RWPE1 (cell line): ENCODE data around the gene WDR4.
A peak's percentile ranks its signal among the peaks of the same experiment; 100 is the strongest.

Experiments
- CTCF ChIA-PET: fragments of 350-600 bp; sonication (Branson Sonifier 250); formaldehyde crosslinking; extraction: SDS; loops from one replicate; lab custom pipeline; 2021; lab: Yijun Ruan, JAX
- POLR2A ChIA-PET: fragments of 400-600 bp; formaldehyde crosslinking; extraction: SDS; loops from one replicate; lab custom pipeline; 2020; ENCODE audit warnings: antibody characterized with exemption; ENCODE audit not compliant: low non-redundant PET; lab: Yijun Ruan, JAX
- DNase-seq: peaks from one replicate; pipeline ENCODE4 v3.0.0; 2012; ENCODE audit warnings: low spot score
- H3K27ac ChIP-seq: fragments of 450-650 bp; 2 replicates; pipeline ENCODE4 v1.5.1; 2017
- TF ChIP-seq, protein P1 (sequence below): fragments of 450-650 bp; conservative IDR thresholded peaks from 2 replicates; pipeline ENCODE4 v1.5.1; 2017; ENCODE audit warnings: low read depth, mild to moderate bottlenecking

Gene WDR4

DNA sequence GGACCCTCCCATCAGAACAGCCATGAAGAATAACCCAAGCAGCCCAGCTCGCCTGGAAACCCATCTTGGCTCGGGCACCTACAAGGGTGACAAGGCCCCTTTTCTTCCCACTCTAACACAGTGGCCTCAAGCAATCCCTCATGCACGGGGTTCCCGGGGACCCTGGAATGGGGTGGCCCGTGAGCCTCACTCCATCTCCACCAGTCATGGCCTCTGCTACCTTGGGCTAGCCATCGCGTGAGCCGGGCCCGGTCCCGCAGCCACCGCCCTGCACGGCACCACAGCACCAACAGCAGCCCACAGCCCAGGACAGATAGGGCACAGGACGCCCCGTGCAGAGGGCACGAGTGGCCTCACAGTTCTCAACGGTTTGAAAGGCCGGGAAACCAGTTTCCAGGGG is 19.0 kb downstream of the WDR4 start:
- TF ChIP-seq, protein P1, sequence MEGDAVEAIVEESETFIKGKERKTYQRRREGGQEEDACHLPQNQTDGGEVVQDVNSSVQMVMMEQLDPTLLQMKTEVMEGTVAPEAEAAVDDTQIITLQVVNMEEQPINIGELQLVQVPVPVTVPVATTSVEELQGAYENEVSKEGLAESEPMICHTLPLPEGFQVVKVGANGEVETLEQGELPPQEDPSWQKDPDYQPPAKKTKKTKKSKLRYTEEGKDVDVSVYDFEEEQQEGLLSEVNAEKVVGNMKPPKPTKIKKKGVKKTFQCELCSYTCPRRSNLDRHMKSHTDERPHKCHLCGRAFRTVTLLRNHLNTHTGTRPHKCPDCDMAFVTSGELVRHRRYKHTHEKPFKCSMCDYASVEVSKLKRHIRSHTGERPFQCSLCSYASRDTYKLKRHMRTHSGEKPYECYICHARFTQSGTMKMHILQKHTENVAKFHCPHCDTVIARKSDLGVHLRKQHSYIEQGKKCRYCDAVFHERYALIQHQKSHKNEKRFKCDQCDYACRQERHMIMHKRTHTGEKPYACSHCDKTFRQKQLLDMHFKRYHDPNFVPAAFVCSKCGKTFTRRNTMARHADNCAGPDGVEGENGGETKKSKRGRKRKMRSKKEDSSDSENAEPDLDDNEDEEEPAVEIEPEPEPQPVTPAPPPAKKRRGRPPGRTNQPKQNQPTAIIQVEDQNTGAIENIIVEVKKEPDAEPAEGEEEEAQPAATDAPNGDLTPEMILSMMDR: no peak
- DNase-seq: no peak
- 0 out of 2 replicates have a peak overlapping the region, but pooled peaks have one; percentile 12 for H3K27ac ChIP-seq
- CTCF ChIA-PET: interaction anchor here (0.6 kb wide), 1 partner anchor 28 kb away, joined by 5 read pairs; no protein-coding TSS in a partner anchor
- POLR2A ChIA-PET: no interaction called here

DNA sequence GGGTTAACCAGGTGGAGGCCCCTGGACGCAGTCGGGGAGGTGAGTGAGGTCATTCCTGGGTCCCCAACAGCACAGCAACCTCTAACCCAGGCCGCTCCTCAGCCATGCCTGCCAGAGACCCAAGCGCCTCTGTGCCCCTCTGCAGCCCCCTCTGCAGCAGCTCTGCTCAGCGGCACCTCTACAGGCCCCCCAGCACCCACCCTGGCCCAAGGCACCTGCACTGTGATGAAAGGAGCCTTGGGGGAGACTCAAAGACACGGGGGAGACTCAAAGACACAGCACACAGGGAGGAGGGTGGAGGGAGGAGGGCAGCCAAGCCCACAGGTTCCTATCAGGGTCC is 19.5 kb downstream of the WDR4 start:
- 0 out of 2 replicates have a peak overlapping the region, but pooled peaks have one; percentile 12 for H3K27ac ChIP-seq
- TF ChIP-seq, protein P1: no peak
- ChIA-PET POLR2A (no interaction called here), CTCF (interaction anchor here (0.6 kb wide), 1 partner anchor 29 kb away, joined by 5 read pairs; no protein-coding TSS in a partner anchor)
- DNase-seq: no peak

GRCh38 chr21:42858957-42859890 is 20.1 kb downstream of the WDR4 start:
- CTCF ChIA-PET: interaction anchor here (0.6 kb wide), 1 partner anchor 29 kb away, joined by 5 read pairs; no protein-coding TSS in a partner anchor
- TF ChIP-seq, protein P1: no peak
- POLR2A ChIA-PET: no interaction called here
- H3K27ac ChIP-seq: no peak overlapping the region
- DNase-seq: no peak

DNA sequence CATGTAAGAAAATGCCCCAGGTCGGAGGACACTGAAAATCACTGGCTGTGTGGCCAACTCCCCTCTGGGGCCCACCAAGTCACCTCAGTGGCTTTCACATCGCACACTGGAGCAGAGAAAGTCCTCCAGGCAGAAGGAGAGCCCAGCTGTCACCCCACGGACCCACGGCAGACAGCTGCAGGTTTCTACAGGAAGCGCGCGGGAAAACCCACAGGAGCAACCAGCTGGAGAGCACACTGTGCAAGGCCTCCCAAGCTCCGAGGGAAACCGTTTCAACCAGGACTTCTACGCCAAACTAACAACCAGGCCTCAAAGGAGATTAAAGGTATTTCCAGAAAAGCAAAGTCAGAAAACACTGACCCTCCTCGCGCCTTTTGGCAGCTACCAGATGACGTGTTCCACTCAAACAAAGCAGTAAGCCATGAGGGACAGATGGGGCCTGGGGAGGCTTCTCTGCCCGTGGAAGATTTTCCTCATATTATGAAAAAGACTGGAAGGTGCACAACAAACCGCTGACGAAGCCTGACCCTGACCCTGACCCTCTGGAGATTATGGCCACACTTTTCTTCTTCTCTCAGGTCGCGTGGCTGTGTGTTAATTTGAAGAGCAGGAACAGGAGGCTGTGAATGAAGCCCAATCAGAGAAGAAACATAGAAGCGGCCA is 21.0 kb downstream of the WDR4 start:
- H3K27ac ChIP-seq: 0 out of 2 replicates have a peak overlapping the region, but pooled peaks have one; percentile 5
- TF ChIP-seq, protein P1: no peak
- POLR2A ChIA-PET: no interaction called here
- CTCF ChIA-PET: interaction anchor here (0.5 kb wide), 1 partner anchor 20 kb away, joined by 3 read pairs; no protein-coding TSS in a partner anchor
- DNase-seq: no peak

DNA sequence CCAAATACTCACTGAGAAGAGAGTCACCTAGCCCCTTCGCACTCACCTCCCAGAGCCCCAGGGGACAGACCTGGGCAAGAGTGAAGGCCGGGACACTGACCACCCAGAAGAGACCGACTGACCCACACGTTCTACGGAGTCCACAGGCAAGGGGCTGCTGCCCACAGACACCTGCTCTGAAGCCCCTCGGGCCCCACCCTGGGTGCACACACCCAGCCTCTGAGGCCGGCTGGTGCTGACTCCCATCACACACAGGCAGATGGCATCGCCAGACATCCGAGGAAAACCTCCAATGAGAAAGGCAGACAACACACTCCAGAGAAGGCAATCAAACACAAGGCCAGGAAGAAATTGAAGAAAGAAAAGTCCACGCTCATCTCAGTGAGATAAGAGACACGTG is 22.1 kb downstream of the WDR4 start:
- ChIA-PET POLR2A (no interaction called here), CTCF (no interaction called here)
- TF ChIP-seq, protein P1: no peak
- no peak overlapping the region for H3K27ac ChIP-seq
- DNase-seq: no peak

DNA sequence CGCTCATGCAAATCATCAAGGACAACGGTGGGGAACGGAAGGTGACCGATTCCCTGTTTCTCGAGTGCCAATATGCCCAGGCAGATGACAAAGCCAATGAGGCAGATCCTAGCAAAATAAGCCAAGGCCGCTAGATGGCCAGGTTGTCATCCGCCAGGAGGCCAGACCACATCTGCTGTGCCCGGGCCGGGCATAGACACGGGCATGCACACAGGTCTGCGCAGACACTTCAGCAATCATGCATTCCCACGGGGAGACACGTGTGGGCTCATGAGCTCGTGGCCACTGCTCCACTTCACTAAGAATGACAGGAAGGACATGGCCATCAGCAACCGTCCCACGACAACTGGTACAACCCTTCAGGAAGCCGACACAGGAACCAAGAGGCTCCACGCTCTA is 23.4 kb downstream of the WDR4 start:
- POLR2A ChIA-PET: no interaction called here
- DNase-seq: no peak
- 0 out of 2 replicates have a peak overlapping the region, but pooled peaks have one; percentile 4 for H3K27ac ChIP-seq
- TF ChIP-seq, protein P1: no peak
- CTCF ChIA-PET: no interaction called here
